H1 (cell line): ENCODE results near the gene GREM2. TPM values are rescaled to one million over a fixed set of nuclear protein-coding genes. Genes with fewer than 3 reads are reported as not detected.

Experiments used
- CTCF ChIA-PET: fragments of 300-600 bp; sonication (Branson Sonifier 250); formaldehyde crosslinking; loops from one replicate; lab custom pipeline; 2021; ENCODE audit not compliant: partially characterized antibody; lab: Charles Lee
- POLR2A ChIA-PET: fragments of 300-600 bp; sonication (Branson Sonifier 250); formaldehyde crosslinking; loops from one replicate; lab custom pipeline; 2021; ENCODE audit warnings: inconsistent platforms; ENCODE audit not compliant: partially characterized antibody; lab: Charles Lee
- DNase-seq, 2 experiments: peaks; one replicate each; pipeline versions ENCODE4 v3.0.0 to v3.0.0-alpha.2; 2010 to 2022; ENCODE audit warnings: low spot score in 2 of 2, low read depth in 1 of 2, mixed read lengths in 1 of 2
- FAIRE-seq: peaks from 2 replicates; lab custom pipeline; 2011; peaks lifted over from hg19 to GRCh38; lab: Jason Lieb, UNC
- H2AFZ ChIP-seq: 2 replicates; pipeline ENCODE4 v1.8.1; 2012; ENCODE audit warnings: low read length, inconsistent platforms
- H2AK5ac ChIP-seq: 2 replicates; pipeline ENCODE4 v1.6.1; 2013; ENCODE audit warnings: low read depth, low read length
- H2BK120ac ChIP-seq: replicated peaks from 2 replicates; pipeline ENCODE3; 2013; ENCODE audit warnings: low read depth, low read length, inconsistent platforms
- H2BK12ac ChIP-seq: 2 replicates; pipeline ENCODE4 v1.6.1; 2013; ENCODE audit warnings: low read depth, low read length
- H2BK15ac ChIP-seq: 2 replicates; pipeline ENCODE4 v1.6.1; 2013; ENCODE audit warnings: low read length
- H2BK20ac ChIP-seq: 2 replicates; pipeline ENCODE4 v1.6.1; 2013; ENCODE audit warnings: low read length
- H2BK5ac ChIP-seq: 2 replicates; pipeline ENCODE4 v1.6.1; 2013; ENCODE audit warnings: low read depth, low read length
- H3K14ac ChIP-seq: 2 replicates; pipeline ENCODE4 v1.6.1; 2013; ENCODE audit warnings: inconsistent platforms; ENCODE audit not compliant: insufficient read length
- H3K18ac ChIP-seq: 2 replicates; pipeline ENCODE4 v1.6.1; 2013; ENCODE audit warnings: low read length; ENCODE audit errors: extremely low read depth
- H3K23ac ChIP-seq: 2 replicates; pipeline ENCODE4 v1.6.1; 2013; ENCODE audit warnings: inconsistent platforms; ENCODE audit not compliant: insufficient read length
- H3K23me2 ChIP-seq: 2 replicates; pipeline ENCODE4 v1.6.1; 2013; ENCODE audit warnings: low read depth, low read length
- H3K27ac ChIP-seq: 2 replicates; pipeline ENCODE4 v1.6.1; 2011; ENCODE audit warnings: low read depth, low read length, inconsistent platforms
- H3K27me3 ChIP-seq, 4 experiments: replicated peaks in 1 of 4; 1 replicate in 1 of 4; 2 replicates in 3 of 4; pipeline versions ENCODE4 v1.6.1 to v1.8.1; 2011 to 2013; ENCODE audit warnings: low read length in 3 of 4, mild to moderate bottlenecking in 3 of 4, inconsistent platforms in 2 of 4, mixed read lengths in 2 of 4, moderate library complexity in 1 of 4; ENCODE audit not compliant: control insufficient read depth in 3 of 4, insufficient read depth in 3 of 4; ENCODE audit errors: extremely low read depth in 1 of 4
- H3K36me3 ChIP-seq, 4 experiments: 2 replicates each; pipeline versions ENCODE4 v1.6.1 to v1.8.1; 2011 to 2013; ENCODE audit warnings: mild to moderate bottlenecking in 4 of 4, low read length in 3 of 4, moderate library complexity in 2 of 4, control low read depth in 1 of 4, inconsistent platforms in 1 of 4; ENCODE audit not compliant: insufficient read depth in 4 of 4, control insufficient read depth in 2 of 4
- H3K4ac ChIP-seq: replicated peaks from 2 replicates; pipeline ENCODE3; 2013; ENCODE audit warnings: low read length, low read depth, mixed read lengths, inconsistent platforms; ENCODE audit not compliant: insufficient read length
- H3K4me1 ChIP-seq, 4 experiments: replicated peaks in 1 of 4; 1 replicate in 1 of 4; 2 replicates in 3 of 4; pipeline versions ENCODE4 v1.6.1 to v1.8.1; 2011 to 2013; ENCODE audit warnings: low read length in 3 of 4, inconsistent platforms in 2 of 4, mixed read lengths in 1 of 4; ENCODE audit not compliant: insufficient read depth in 4 of 4, control insufficient read depth in 3 of 4
- H3K4me2 ChIP-seq, 2 experiments: 2 replicates each; pipeline versions ENCODE4 v1.6.1 to v1.8.1; 2011 to 2013; ENCODE audit warnings: low read depth in 2 of 2, low read length in 2 of 2, control low read depth in 1 of 2, inconsistent platforms in 1 of 2, mild to moderate bottlenecking in 1 of 2; ENCODE audit not compliant: insufficient read depth in 1 of 2
- H3K4me3 ChIP-seq, 4 experiments: fragments of 200-600, 300-600 bp in 1 of 4; sonication (generic), shearing (Covaris generic), sonication (Bioruptor Twin) in 1 of 4; 2 replicates each; pipeline versions ENCODE4 v1.5.1 to v1.8.1; 2011 to 2016; ENCODE audit warnings: low read length in 4 of 4, low read depth in 3 of 4, control low read depth in 2 of 4, inconsistent platforms in 2 of 4, mild to moderate bottlenecking in 2 of 4, mixed read lengths in 1 of 4, moderate library complexity in 1 of 4; ENCODE audit not compliant: insufficient read depth in 2 of 4; ENCODE audit errors: extremely low read depth in 1 of 4
- H3K56ac ChIP-seq: replicated peaks from 2 replicates; pipeline ENCODE3; 2013; ENCODE audit warnings: low read depth, mild to moderate bottlenecking, mixed read lengths, low read length, inconsistent platforms; ENCODE audit not compliant: insufficient read length
- H3K79me1 ChIP-seq: 2 replicates; pipeline ENCODE4 v1.6.1; 2013; ENCODE audit warnings: low read depth, low read length, control low read depth
- H3K79me2 ChIP-seq, 2 experiments: 2 replicates each; pipeline versions ENCODE4 v1.6.1 to v1.8.1; 2012 to 2013; ENCODE audit warnings: low read length in 2 of 2, mild to moderate bottlenecking in 2 of 2, inconsistent platforms in 1 of 2; ENCODE audit not compliant: insufficient read depth in 2 of 2, control insufficient read depth in 1 of 2
- H3K9ac ChIP-seq, 4 experiments: replicated peaks in 1 of 4; 1 replicate in 1 of 4; 2 replicates in 3 of 4; pipeline versions ENCODE4 v1.6.1 to v1.8.1; 2011 to 2013; ENCODE audit warnings: low read depth in 3 of 4, low read length in 3 of 4, control low read depth in 2 of 4, mild to moderate bottlenecking in 2 of 4, moderate library complexity in 2 of 4, inconsistent platforms in 1 of 4; ENCODE audit errors: extremely low read depth in 1 of 4
- H3K9me3 ChIP-seq, 2 experiments: 2 replicates each; pipeline versions ENCODE4 v1.6.1 to v1.8.1; 2012 to 2013; ENCODE audit warnings: mild to moderate bottlenecking in 2 of 2, moderate library complexity in 2 of 2, control low read depth in 1 of 2, inconsistent platforms in 1 of 2, low read depth in 1 of 2, low read length in 1 of 2, mixed read lengths in 1 of 2; ENCODE audit not compliant: insufficient read depth in 2 of 2
- H4K20me1 ChIP-seq, 2 experiments: replicated peaks in 1 of 2; 2 replicates each; pipeline versions ENCODE3 to v1.8.1; 2011 to 2013; ENCODE audit warnings: inconsistent platforms in 2 of 2, low read length in 2 of 2, mild to moderate bottlenecking in 1 of 2; ENCODE audit not compliant: insufficient read depth in 2 of 2, control insufficient read depth in 1 of 2
- H4K5ac ChIP-seq: 2 replicates; pipeline ENCODE4 v1.6.1; 2013; ENCODE audit warnings: low read length, low read depth, mixed read lengths, inconsistent platforms; ENCODE audit not compliant: insufficient read length
- H4K8ac ChIP-seq: 2 replicates; pipeline ENCODE4 v1.8.0; 2013; ENCODE audit warnings: mild to moderate bottlenecking, moderate library complexity, low read length, inconsistent platforms; ENCODE audit not compliant: insufficient read depth; ENCODE audit errors: extremely low read depth
- H4K91ac ChIP-seq: replicated peaks from 2 replicates; pipeline ENCODE3; 2013; ENCODE audit warnings: low read length, mixed read lengths, inconsistent platforms; ENCODE audit not compliant: insufficient read length
- MAFK ChIP-seq: IDR thresholded peaks from 2 replicates; pipeline ENCODE4 v1.6.1; 2012; ENCODE audit warnings: low read depth, mild to moderate bottlenecking, improper control_type of control experiment, low read length
- RFX5 ChIP-seq: IDR thresholded peaks from 2 replicates; pipeline ENCODE4 v1.6.1; 2011; ENCODE audit warnings: low read depth, low read length, improper control_type of control experiment, borderline replicate concordance
- TEAD4 ChIP-seq: IDR thresholded peaks from 2 replicates; pipeline ENCODE4 v1.6.1; 2012; ENCODE audit warnings: low read depth, low read length, inconsistent platforms, mixed read lengths
- WGBS, 2 experiments: shearing (Covaris generic) in 1 of 2; methylation state at CpG; one replicate each; pipeline versions ENCODE4 v1.1.6 to v1.1.7; 2013 to 2015; ENCODE audit warnings: low lambda C conversion rate in 2 of 2, mixed read lengths in 2 of 2, inconsistent platforms in 1 of 2, low coverage in 1 of 2, missing lambda C conversion rate in 1 of 2; ENCODE audit not compliant: insufficient replicate concordance in 2 of 2, insufficient coverage in 1 of 2, insufficient read length in 1 of 2; ENCODE audit errors: extremely low coverage in 1 of 2, missing lambda C conversion rate in 1 of 2; 5-methylcytosine and 5-hydroxymethylcytosine counted together
- polyA plus RNA-seq, 7 experiments: library from polyadenylated mRNA; depleted of rRNA in 3 of 7; stranded (reverse) in 5 of 7; unstranded in 2 of 7; fragments of >200 nt in 5 of 7; fragments of 200-250 nt in 2 of 7; gene quantifications; 1 replicate in 5 of 7; 2 replicates in 1 of 7; 4 replicates in 1 of 7; pipeline versions ENCODE4 v1.2.1 to v1.2.3, GENCODE V29; 2011 to 2013; ENCODE audit warnings: missing spikeins in 2 of 7, mixed read lengths in 2 of 7
- total RNA-seq: library from RNA; stranded (reverse); fragmentation: NEBNext Ultra II Directional; extraction: Animal tissue kit (Norgen Biotek cat#: 25700); gene quantifications from 2 replicates; pipeline ENCODE4 v1.2.1, GENCODE V29; 2021

GREM2 gene
- total and polyA plus RNA-seq, 2 of the 8 experiments (the other 6 are each of a cell fraction or from before 2014, with no cell fraction given), result 0.05 TPM; not detected in 1

- Histone ChIP-seq H3K4me1 (no peaks in the 10 kb centered on the region), H3K27ac (no peak overlapping the region), H4K91ac (no peak overlapping the region), H2BK120ac (no peak overlapping the region), H2AFZ (no peak overlapping the region), H3K4ac (no peak overlapping the region), H2BK20ac (no peak overlapping the region), H3K23ac (no peak overlapping the region), H3K27me3 (no peaks in the 10 kb centered on the region), H3K23me2 (no peaks in the 10 kb centered on the region), H3K9ac (no peak overlapping the region), H2BK15ac (no peak overlapping the region), H3K14ac (no peak overlapping the region), H4K20me1 (no peaks in the 10 kb centered on the region), H3K79me2 (no peaks in the 10 kb centered on the region), H4K5ac (no peak overlapping the region), H2AK5ac (no peak overlapping the region), H2BK5ac (no peak overlapping the region), H3K4me2 (no peak overlapping the region), H4K8ac (no peak overlapping the region), H3K18ac (no peak overlapping the region), H3K36me3 (no peaks in the 10 kb centered on the region), H2BK12ac (no peak overlapping the region), H3K9me3 (no peaks in the 10 kb centered on the region), H3K79me1 (no peaks in the 10 kb centered on the region), H3K4me3 (no peak overlapping the region), H3K56ac (no peak overlapping the region)
- no peak for DNase-seq
- no peak for FAIRE-seq
- ChIA-PET POLR2A (no interaction called here), CTCF (interaction anchor here (1.0 to 1.3 kb wide), 3 partner anchors 10 to 354 kb away, joined by 3 to 5 read pairs (median 3); no protein-coding TSS in a partner anchor)
- TF ChIP-seq RFX5 (no peak), TEAD4 (no peak), MAFK (no peak)
- 0% methylated on average over 1 of the region's 1 CpG; no CpG with 5 or more reads in 1 of the 2 experiments for WGBS, 2 experiments
These were observed 108.4 kb downstream of the GREM2 start for GRCh38 chr1:240503558-240503957.
